HCT116 (cell line): ENCODE results near the gene GZMH. TPM values are rescaled to one million over a fixed set of nuclear protein-coding genes. Genes with fewer than 3 reads are reported as not detected.

Source experiments
- ATAC-seq: fragments of 200-7000 bp; cut with Tn5 transposase; 2 replicates; pipeline ENCODE4 v1.9.1; 2020; ENCODE audit warnings: mild to moderate bottlenecking, moderate library complexity
- BruUV-seq: library from RNA; stranded (reverse); fragments of 400-500 nt; replicated peaks from 2 replicates; lab custom pipeline; 2021; lab: Mats Ljungman, UMichigan
- CTCF ChIA-PET: fragments of 300-600 bp; sonication (Branson Sonifier 250); formaldehyde crosslinking; loops from one replicate; lab custom pipeline; 2021; ENCODE audit warnings: antibody characterized with exemption; lab: Charles Lee
- POLR2A ChIA-PET: fragments of 300-600, 350-600 bp; sonication (Branson Sonifier 250); formaldehyde crosslinking; loops from one replicate; lab custom pipeline; 2021; ENCODE audit warnings: antibody characterized with exemption; lab: Charles Lee
- RAD21 ChIA-PET, 2 experiments: fragments of 300-600 bp; sonication (Branson Sonifier 250); formaldehyde crosslinking; loops; one replicate each; lab custom pipeline; 2023; ENCODE audit warnings: low total read pairs in 2 of 2; ENCODE audit not compliant: uncharacterized antibody in 2 of 2, unreplicated experiment in 2 of 2, low non-redundant PET in 1 of 2; lab: Charles Lee
- DNase-seq: peaks from one replicate; pipeline ENCODE4 v3.0.0-alpha.2; 2010; ENCODE audit warnings: low read depth, low spot score
- H2AFZ ChIP-seq: fragments of 200-600 bp; shearing (Covaris generic), sonication (generic); 2 replicates; pipeline ENCODE4 v1.6.1; 2017; ENCODE audit warnings: low read depth, mixed run types, mixed read lengths, antibody characterized with exemption, low read length; ENCODE audit not compliant: poor library complexity, severe bottlenecking
- H3K27ac ChIP-seq: 2 replicates; pipeline ENCODE4 v1.5.1; 2012; ENCODE audit warnings: low read depth, low read length
- H3K27me3 ChIP-seq: fragments of 200-600 bp; sonication (generic); 2 replicates; pipeline ENCODE4 v1.6.1; 2016; ENCODE audit warnings: mixed run types, low read length, mixed read lengths; ENCODE audit not compliant: insufficient read depth
- H3K36me3 ChIP-seq, 2 experiments: fragments of 200-500 bp in 1 of 2; fragments of 200-600 bp in 1 of 2; sonication (Bioruptor generic) in 1 of 2; sonication (generic) in 1 of 2; 2 replicates each; pipeline versions ENCODE4 v1.5.1 to v1.6.1; 2014 to 2016; ENCODE audit warnings: low read length in 2 of 2, inconsistent platforms in 1 of 2, mixed read lengths in 1 of 2, mixed run types in 1 of 2; ENCODE audit not compliant: insufficient read depth in 2 of 2, control insufficient read depth in 1 of 2
- H3K4me1 ChIP-seq, 2 experiments: fragments of 200-600 bp in 1 of 2; sonication (generic) in 1 of 2; 2 replicates each; pipeline versions ENCODE4 v1.5.1 to v1.6.1; 2012 to 2017; ENCODE audit warnings: low read length in 2 of 2, inconsistent platforms in 1 of 2, mild to moderate bottlenecking in 1 of 2, mixed read lengths in 1 of 2, mixed run types in 1 of 2, moderate library complexity in 1 of 2; ENCODE audit not compliant: insufficient read depth in 2 of 2, control insufficient read depth in 1 of 2
- H3K4me2 ChIP-seq: fragments of 200-600 bp; sonication (generic); 2 replicates; pipeline ENCODE4 v1.6.1; 2017; ENCODE audit warnings: mixed run types, low read length, mixed read lengths
- H3K4me3 ChIP-seq, 2 experiments: fragments of 200-600 bp in 1 of 2; sonication (generic) in 1 of 2; replicated peaks in 1 of 2; 2 replicates each; pipeline ENCODE4 v1.5.1; 2011 to 2016; ENCODE audit warnings: low read length in 2 of 2, control low read depth in 1 of 2, low read depth in 1 of 2, mild to moderate bottlenecking in 1 of 2, mixed read lengths in 1 of 2, mixed run types in 1 of 2
- H3K79me2 ChIP-seq: fragments of 200-600 bp; sonication (generic); 2 replicates; pipeline ENCODE4 v1.6.1; 2017; ENCODE audit warnings: mild to moderate bottlenecking, mixed run types, low read length, moderate library complexity, mixed read lengths; ENCODE audit not compliant: insufficient read depth
- H3K9ac ChIP-seq: fragments of 200-600 bp; sonication (generic); 2 replicates; pipeline ENCODE4 v1.6.1; 2016; ENCODE audit warnings: low read length, mixed read lengths
- H3K9me2 ChIP-seq: fragments of 200-600 bp; sonication (generic), shearing (Covaris generic); 2 replicates; pipeline ENCODE4 v1.6.1; 2017; ENCODE audit warnings: mixed run types, mild to moderate bottlenecking, moderate library complexity; ENCODE audit not compliant: insufficient read depth
- H3K9me3 ChIP-seq, 2 experiments: fragments of 200-500 bp in 1 of 2; fragments of 200-600 bp in 1 of 2; sonication (Bioruptor generic) in 1 of 2; sonication (generic) in 1 of 2; 2 replicates each; pipeline ENCODE4 v1.6.1; 2014 to 2017; ENCODE audit warnings: low read length in 2 of 2, mixed read lengths in 2 of 2, inconsistent platforms in 1 of 2, low read depth in 1 of 2, mild to moderate bottlenecking in 1 of 2, mixed run types in 1 of 2, moderate library complexity in 1 of 2; ENCODE audit not compliant: control insufficient read depth in 1 of 2, insufficient read depth in 1 of 2
- H4K20me1 ChIP-seq: fragments of 200-600 bp; sonication (generic), shearing (Covaris generic); 2 replicates; pipeline ENCODE4 v1.6.1; 2017; ENCODE audit warnings: mixed run types, mild to moderate bottlenecking, moderate library complexity; ENCODE audit not compliant: insufficient read depth
- CEBPB ChIP-seq: IDR thresholded peaks from 2 replicates; pipeline ENCODE4 v1.6.1; 2012; ENCODE audit warnings: low read depth
- EGR1 ChIP-seq: IDR thresholded peaks from 2 replicates; pipeline ENCODE4 v1.6.1; 2012; ENCODE audit warnings: low read depth
- ELF1 ChIP-seq: IDR thresholded peaks from 2 replicates; pipeline ENCODE4 v1.6.1; 2012; ENCODE audit warnings: low read depth, borderline replicate concordance
- EZH2 ChIP-seq: fragments of 200-600 bp; sonication (generic); IDR thresholded peaks from 2 replicates; pipeline ENCODE4 v1.6.1; 2017; ENCODE audit warnings: antibody characterized with exemption, mixed run types
- EZH2phosphoT487 ChIP-seq: fragments of 200-600 bp; IDR thresholded peaks from 2 replicates; pipeline ENCODE4 v1.6.1; 2018; ENCODE audit warnings: antibody characterized with exemption, borderline replicate concordance
- MAX ChIP-seq: IDR thresholded peaks from 2 replicates; pipeline ENCODE4 v1.6.1; 2012
- POLR2A ChIP-seq: IDR thresholded peaks from 2 replicates; pipeline ENCODE4 v1.7.0; 2011; ENCODE audit warnings: borderline replicate concordance; ENCODE audit not compliant: insufficient read depth, insufficient read length; ENCODE audit errors: extremely low read depth
- POLR2AphosphoS5 ChIP-seq: IDR thresholded peaks from 2 replicates; pipeline ENCODE4 v1.6.1; 2011; ENCODE audit warnings: mild to moderate bottlenecking, low read depth, low read length, moderate library complexity
- RAD21 ChIP-seq: IDR thresholded peaks from 2 replicates; pipeline ENCODE4 v1.6.1; 2012; ENCODE audit warnings: low read depth, mild to moderate bottlenecking
- REST ChIP-seq: IDR thresholded peaks from 2 replicates; pipeline ENCODE4 v1.6.1; 2012; ENCODE audit warnings: low read depth
- SP1 ChIP-seq: IDR thresholded peaks from 2 replicates; pipeline ENCODE4 v1.6.1; 2012; ENCODE audit warnings: low read depth
- ZBTB33 ChIP-seq: IDR thresholded peaks from 2 replicates; pipeline ENCODE4 v1.6.1; 2011; ENCODE audit warnings: mild to moderate bottlenecking, low read length, moderate library complexity; ENCODE audit not compliant: insufficient replicate concordance; ENCODE audit errors: extremely low read depth
- ZFX ChIP-seq: fragments of 450-650 bp; IDR thresholded peaks from 2 replicates; pipeline ENCODE4 v1.6.1; 2017
- intact Hi-C: fragments of 100-400 bp; cut with micrococcal nuclease; formaldehyde crosslinking; loops from 2 replicates; pipeline ENCODE4 v1.10.0; 2022
- total RNA-seq: library from RNA; stranded (reverse); gene quantifications from one replicate; pipeline ENCODE4 v1.2.1, GENCODE V29; 2021; ENCODE audit not compliant: unreplicated experiment
- TF ChIP-seq, protein P1 (sequence below), 3 experiments: fragments of 200-600 bp in 1 of 3; sonication (generic) in 1 of 3; IDR thresholded peaks in 2 of 3; conservative IDR thresholded peaks in 1 of 3; 2 replicates each; pipeline ENCODE4 v1.5.1; 2012 to 2017; ENCODE audit warnings: low read depth in 2 of 3, low read length in 2 of 3, antibody characterized with exemption in 1 of 3, borderline replicate concordance in 1 of 3, control low read depth in 1 of 3, mild to moderate bottlenecking in 1 of 3, mixed read lengths in 1 of 3, mixed run types in 1 of 3, moderate library complexity in 1 of 3; ENCODE audit not compliant: insufficient read depth in 1 of 3

GZMH gene
- total RNA-seq, 1 experiment from 2014 or later, result not detected

- no peak for ATAC-seq
These were observed 46.0 kb downstream of the GZMH start for GRCh38 chr14:24563505-24563904.

More at GRCh38 chr14:24563505-24563904, 46.0 kb downstream of the GZMH start:
- no peaks in the 10 kb centered on the region for H3K4me1 ChIP-seq
- H2AFZ ChIP-seq, result no peak overlapping the region
- H3K4me3 ChIP-seq, result no peak overlapping the region
- intact Hi-C loops, result no loop called here
- H3K27me3 ChIP-seq, result no peaks in the 10 kb centered on the region
- no peak for DNase-seq
- no peaks in the 10 kb centered on the region for H3K9me2 ChIP-seq
- CTCF ChIA-PET, result no interaction called here
- POLR2A ChIA-PET, result no interaction called here
- H3K27ac ChIP-seq, result no peak overlapping the region
- no peak overlapping the region for H3K9ac ChIP-seq
- H4K20me1 ChIP-seq, result no peaks in the 10 kb centered on the region
- no peaks in the 10 kb centered on the region for H3K79me2 ChIP-seq
- no peaks in the 10 kb centered on the region for H3K36me3 ChIP-seq
- no peaks in the 10 kb centered on the region for H3K9me3 ChIP-seq
- RAD21 ChIA-PET, result no interaction called here
- TF ChIP-seq EZH2phosphoT487, result no peak
- TF ChIP-seq EGR1, result no peak
- no peak for TF ChIP-seq ZBTB33
- TF ChIP-seq RAD21, result no peak
- TF ChIP-seq ELF1, result no peak
- TF ChIP-seq EZH2, result no peak
- TF ChIP-seq POLR2A, result no peak
- no peak for TF ChIP-seq SP1
- TF ChIP-seq, protein P1, sequence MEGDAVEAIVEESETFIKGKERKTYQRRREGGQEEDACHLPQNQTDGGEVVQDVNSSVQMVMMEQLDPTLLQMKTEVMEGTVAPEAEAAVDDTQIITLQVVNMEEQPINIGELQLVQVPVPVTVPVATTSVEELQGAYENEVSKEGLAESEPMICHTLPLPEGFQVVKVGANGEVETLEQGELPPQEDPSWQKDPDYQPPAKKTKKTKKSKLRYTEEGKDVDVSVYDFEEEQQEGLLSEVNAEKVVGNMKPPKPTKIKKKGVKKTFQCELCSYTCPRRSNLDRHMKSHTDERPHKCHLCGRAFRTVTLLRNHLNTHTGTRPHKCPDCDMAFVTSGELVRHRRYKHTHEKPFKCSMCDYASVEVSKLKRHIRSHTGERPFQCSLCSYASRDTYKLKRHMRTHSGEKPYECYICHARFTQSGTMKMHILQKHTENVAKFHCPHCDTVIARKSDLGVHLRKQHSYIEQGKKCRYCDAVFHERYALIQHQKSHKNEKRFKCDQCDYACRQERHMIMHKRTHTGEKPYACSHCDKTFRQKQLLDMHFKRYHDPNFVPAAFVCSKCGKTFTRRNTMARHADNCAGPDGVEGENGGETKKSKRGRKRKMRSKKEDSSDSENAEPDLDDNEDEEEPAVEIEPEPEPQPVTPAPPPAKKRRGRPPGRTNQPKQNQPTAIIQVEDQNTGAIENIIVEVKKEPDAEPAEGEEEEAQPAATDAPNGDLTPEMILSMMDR (IDR thresholded peaks at IDR 0.05 in 2 of 3, conservative IDR thresholded peaks at IDR 0.05 in 1 of 3; ENCODE audit: borderline replicate concordance in 1 of 3, insufficient read depth in 1 of 3, low read depth in 2 of 3, low read length in 2 of 3), result no peak
- TF ChIP-seq POLR2AphosphoS5, result no peak
- TF ChIP-seq MAX, result no peak
- TF ChIP-seq REST, result no peak
- TF ChIP-seq ZFX, result no peak
- TF ChIP-seq CEBPB, result no peak
- TF ChIP-seq, all 23 proteins: peak for 0
- no TSS peak for BruUV-seq
- H3K4me2 ChIP-seq, result no peak overlapping the region
